ENCODE results near the gene PTPRF. TPM values are rescaled to one million over a fixed set of nuclear protein-coding genes. Genes with fewer than 3 reads are reported as not detected.
A peak's percentile ranks its signal among the peaks of the same experiment; 100 is the strongest.

PTPRF gene
- total and polyA plus RNA-seq, 11 donors: 0.91 to 74.1 (median 5.8) TPM

DNA sequence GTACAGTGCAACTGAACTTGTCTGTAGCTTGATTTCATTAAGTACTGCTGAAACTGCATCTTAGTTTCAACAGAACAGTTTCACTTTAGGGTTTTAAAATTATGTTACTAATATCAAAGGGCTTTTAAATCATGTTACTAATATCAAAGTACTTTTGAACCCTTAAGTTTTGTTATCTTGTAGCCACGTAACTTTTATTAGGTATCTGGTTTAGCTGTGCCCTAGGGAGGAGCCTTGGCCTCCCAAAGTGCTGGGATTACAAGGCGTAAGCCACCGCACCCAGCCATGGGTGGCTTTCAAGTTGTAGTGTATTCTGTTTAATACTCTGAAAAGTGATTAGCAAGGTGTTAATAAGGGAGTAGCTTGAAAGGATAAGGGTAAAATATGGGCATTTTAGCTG, 121.2 kb downstream of the PTPRF start:
- intact Hi-C loops (cut with DNase I): loop anchor here in 8 of 10 donors (2.0 to 10.0 kb wide), 6 partner anchors 55 to 425 kb away; partner anchors contain the start of genes ST3GAL3 (in 2 of the 8) and PTPRF (in 1 of the 8)
- WGBS, 4 donors: 59 to 72% (median 64%) methylated on average over 3 of the region's 3 CpGs
- TF ChIP-seq POLR2A (IDR thresholded peaks at IDR 0.05): no peak
- TF ChIP-seq, protein P1, sequence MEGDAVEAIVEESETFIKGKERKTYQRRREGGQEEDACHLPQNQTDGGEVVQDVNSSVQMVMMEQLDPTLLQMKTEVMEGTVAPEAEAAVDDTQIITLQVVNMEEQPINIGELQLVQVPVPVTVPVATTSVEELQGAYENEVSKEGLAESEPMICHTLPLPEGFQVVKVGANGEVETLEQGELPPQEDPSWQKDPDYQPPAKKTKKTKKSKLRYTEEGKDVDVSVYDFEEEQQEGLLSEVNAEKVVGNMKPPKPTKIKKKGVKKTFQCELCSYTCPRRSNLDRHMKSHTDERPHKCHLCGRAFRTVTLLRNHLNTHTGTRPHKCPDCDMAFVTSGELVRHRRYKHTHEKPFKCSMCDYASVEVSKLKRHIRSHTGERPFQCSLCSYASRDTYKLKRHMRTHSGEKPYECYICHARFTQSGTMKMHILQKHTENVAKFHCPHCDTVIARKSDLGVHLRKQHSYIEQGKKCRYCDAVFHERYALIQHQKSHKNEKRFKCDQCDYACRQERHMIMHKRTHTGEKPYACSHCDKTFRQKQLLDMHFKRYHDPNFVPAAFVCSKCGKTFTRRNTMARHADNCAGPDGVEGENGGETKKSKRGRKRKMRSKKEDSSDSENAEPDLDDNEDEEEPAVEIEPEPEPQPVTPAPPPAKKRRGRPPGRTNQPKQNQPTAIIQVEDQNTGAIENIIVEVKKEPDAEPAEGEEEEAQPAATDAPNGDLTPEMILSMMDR (IDR thresholded peaks at IDR 0.05): no peak
- ATAC-seq (no peak), DNase-seq (no peak)
- Histone ChIP-seq H3K36me3 (peaks cover 0 to 44% (median 37%) of the 10 kb centered on the region in 9 donors), H3K4me1 (peaks cover 8 to 35% (median 15%) of the 10 kb centered on the region in 12 donors), H3K27ac (peak overlapping the region in 1 of 12 donors; percentile 6), H3K27me3 (no peaks in the 10 kb centered on the region), H3K9me3 (no peaks in the 10 kb centered on the region), H3K4me3 (peak overlapping the region in 5 of 12 donors; percentile 65 to 83 (median 73))

DNA sequence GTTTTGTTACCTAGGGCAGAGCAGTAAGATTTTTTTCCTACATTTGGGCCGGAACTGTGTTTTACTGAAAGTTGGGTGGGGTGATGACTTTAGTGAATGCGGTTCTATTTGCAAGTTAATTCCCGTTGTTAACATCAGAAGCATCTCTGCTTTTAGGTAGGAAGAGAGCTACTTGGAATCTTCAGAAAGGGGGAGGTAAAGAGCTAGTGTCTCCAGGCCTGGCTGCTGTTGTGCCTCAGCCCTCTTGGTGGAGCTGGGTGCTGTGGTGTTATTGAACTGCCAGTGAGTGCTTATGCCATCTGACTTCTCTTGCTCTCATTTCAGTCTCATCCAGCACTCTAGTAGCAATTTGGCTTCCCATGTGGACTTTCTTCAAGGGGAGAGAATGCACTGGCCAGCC, 122.7 kb downstream of the PTPRF start:
- Histone ChIP-seq H3K4me3 (no peak overlapping the region), H3K9me3 (no peaks in the 10 kb centered on the region), H3K4me1 (peaks cover 8 to 35% (median 15%) of the 10 kb centered on the region in 12 donors), H3K27ac (no peak overlapping the region), H3K36me3 (peaks cover 0 to 58% (median 52%) of the 10 kb centered on the region in 9 donors), H3K27me3 (no peaks in the 10 kb centered on the region)
- intact Hi-C loops (cut with DNase I): loop anchor here in 7 of 10 donors (5.0 to 10.0 kb wide), 5 partner anchors 54 to 426 kb away; partner anchors contain the start of genes ST3GAL3 (in 2 of the 7) and PTPRF (in 1 of the 7)
- no peak for TF ChIP-seq POLR2A (IDR thresholded peaks at IDR 0.05)
- TF ChIP-seq, protein P1 (IDR thresholded peaks at IDR 0.05): peak in 1 of 12 donors; percentile 17
- no peak for ATAC-seq
- WGBS, 4 donors: 52 to 60% (median 58%) methylated on average over 3 of the region's 3 CpGs
- DNase-seq: no peak

DNA sequence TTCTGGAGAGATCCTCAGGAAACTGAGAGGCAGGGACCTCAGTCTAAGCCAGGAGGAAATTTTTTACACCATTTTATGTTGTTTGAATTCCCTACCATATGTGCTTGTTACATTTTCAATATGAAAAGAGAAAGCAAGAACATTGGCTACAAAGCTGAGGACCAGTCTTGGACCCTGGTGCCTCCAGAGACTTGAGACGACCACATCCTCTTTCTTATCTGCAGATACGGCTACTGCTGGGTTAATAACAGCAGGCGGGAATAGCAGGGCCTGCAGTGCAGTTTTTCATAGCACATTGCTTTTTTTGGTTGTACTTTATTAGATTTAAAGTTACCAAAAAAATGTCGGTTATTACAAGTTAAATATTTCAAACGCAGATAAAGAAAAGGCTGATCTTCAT, 123.2 kb downstream of the PTPRF start:
- H3K9me3 ChIP-seq: no peaks in the 10 kb centered on the region
- H3K36me3 ChIP-seq: peaks cover 0 to 63% (median 57%) of the 10 kb centered on the region in 9 donors
- H3K27ac ChIP-seq: no peak overlapping the region
- no peak overlapping the region for H3K4me3 ChIP-seq
- no peaks in the 10 kb centered on the region for H3K27me3 ChIP-seq
- TF ChIP-seq POLR2A (IDR thresholded peaks at IDR 0.05): no peak
- TF ChIP-seq, protein P1 (IDR thresholded peaks at IDR 0.05): no peak
- H3K4me1 ChIP-seq: peaks cover 8 to 35% (median 15%) of the 10 kb centered on the region in 12 donors
- WGBS, 4 donors: 64 to 74% (median 66%) methylated on average over 5 of the region's 5 CpGs
- intact Hi-C loops (cut with DNase I): loop anchor here in 7 of 10 donors (5.0 to 10.0 kb wide), 5 partner anchors 53 to 427 kb away; partner anchors contain the start of genes ST3GAL3 (in 2 of the 7) and PTPRF (in 1 of the 7)
- DNase-seq: no peak
- no peak for ATAC-seq

GRCh38 chr1:43655953-43656352, 125.3 kb downstream of the PTPRF start:
- Histone ChIP-seq H3K9me3 (no peaks in the 10 kb centered on the region), H3K4me1 (peaks cover 7 to 33% (median 13%) of the 10 kb centered on the region in 12 donors), H3K4me3 (no peak overlapping the region), H3K27me3 (no peaks in the 10 kb centered on the region), H3K36me3 (peaks cover 0 to 84% (median 78%) of the 10 kb centered on the region in 9 donors), H3K27ac (no peak overlapping the region)
- DNase-seq (no peak), ATAC-seq (no peak)
- TF ChIP-seq, protein P1 (IDR thresholded peaks at IDR 0.05): no peak
- TF ChIP-seq POLR2A (IDR thresholded peaks at IDR 0.05): no peak
- 51 to 75% (median 64%) methylated on average over 1 of the region's 1 CpG for WGBS, 4 donors
- intact Hi-C loops (cut with DNase I): loop anchor here in 2 of 10 donors (10.0 kb wide), 1 partner anchor 131 kb away; no protein-coding TSS in a partner anchor
